HepG2 (cell line): Measurements from ENCODE around the gene WDR87. TPM values are rescaled to one million over a fixed set of nuclear protein-coding genes. Genes with fewer than 3 reads are reported as not detected.

ENCODE experiments used
- CREB1 ChIP-seq, 2 experiments: fragments of 450-650 bp in 1 of 2; IDR thresholded peaks; 2 replicates each; pipeline ENCODE4 v1.6.1; 2016 to 2017; ENCODE audit warnings: control low read depth in 1 of 2, mild to moderate bottlenecking in 1 of 2, missing compliant biosample characterization in 1 of 2, missing genetic modification characterization in 1 of 2
- FOXJ3 ChIP-seq: sonication (generic); formaldehyde crosslinking; IDR thresholded peaks from 2 replicates; pipeline ENCODE4 v1.4.0; 2020; ENCODE audit warnings: missing genetic modification reagents, mild to moderate bottlenecking, borderline replicate concordance
- HCFC1 ChIP-seq: fragments of 150-350 bp; IDR thresholded peaks from 2 replicates; pipeline ENCODE4 v1.6.1; 2014; ENCODE audit warnings: low read depth, low read length
- HIVEP1 ChIP-seq: sonication (generic); formaldehyde crosslinking; IDR thresholded peaks from 2 replicates; pipeline ENCODE4 v1.4.0; 2020; ENCODE audit warnings: mild to moderate bottlenecking, missing genetic modification reagents
- MAF1 ChIP-seq: sonication (generic); formaldehyde crosslinking; IDR thresholded peaks from 2 replicates; pipeline ENCODE4 v1.5.0; 2020; ENCODE audit warnings: missing genetic modification reagents, borderline replicate concordance
- NAIF1 ChIP-seq: sonication (generic); formaldehyde crosslinking; IDR thresholded peaks from 2 replicates; pipeline ENCODE4 v1.5.0; 2020; ENCODE audit warnings: mild to moderate bottlenecking, missing genetic modification reagents, borderline replicate concordance
- NFE2L2 ChIP-seq: fragments of 150-350 bp; IDR thresholded peaks from 2 replicates; pipeline ENCODE4 v1.6.1; 2014; ENCODE audit warnings: low read length
- REPIN1 ChIP-seq: sonication (generic); formaldehyde crosslinking; IDR thresholded peaks from 2 replicates; pipeline ENCODE4 v1.8.0; 2022; ENCODE audit warnings: missing genetic modification reagents, low read depth, mild to moderate bottlenecking, borderline replicate concordance
- U2AF1 ChIP-seq: fragments of 200-400 bp; formaldehyde crosslinking; optimal IDR thresholded peaks from 2 replicates; pipeline ENCODE3; 2017; ENCODE audit warnings: mild to moderate bottlenecking, low read depth, low read length
- ZMAT3 ChIP-seq: sonication (generic); formaldehyde crosslinking; conservative IDR thresholded peaks from 2 replicates; pipeline ENCODE4 v1.7.0; 2021; ENCODE audit warnings: missing genetic modification reagents
- ZNF17 ChIP-seq: sonication (generic); formaldehyde crosslinking; IDR thresholded peaks from 2 replicates; pipeline ENCODE4 v1.5.0; 2020; ENCODE audit warnings: mild to moderate bottlenecking, missing genetic modification reagents
- ZNF333 ChIP-seq: sonication (generic); formaldehyde crosslinking; IDR thresholded peaks from 2 replicates; pipeline ENCODE4 v1.4.0; 2020; ENCODE audit warnings: mild to moderate bottlenecking, missing genetic modification reagents, borderline replicate concordance
- ZNF564 ChIP-seq: sonication (generic); formaldehyde crosslinking; IDR thresholded peaks from 2 replicates; pipeline ENCODE4 v1.8.1; 2023; ENCODE audit warnings: mild to moderate bottlenecking, missing genetic modification reagents
- polyA plus RNA-seq, 8 experiments: library from polyadenylated mRNA; depleted of rRNA in 3 of 8; stranded (reverse) in 7 of 8; unstranded in 1 of 8; fragments of >200 nt; fragmentation: Illumina TruSeq in 4 of 8; extraction: Trizol in 4 of 8; gene quantifications; 2 replicates each; pipeline versions ENCODE4 v1.2.1 to v1.2.3, GENCODE V29; 2011 to 2016; ENCODE audit warnings: low read depth in 4 of 8, missing spikeins in 1 of 8, mixed read lengths in 1 of 8; ENCODE audit not compliant: insufficient read depth in 1 of 8
- total RNA-seq, 5 experiments: library from RNA; depleted of rRNA; stranded (reverse); fragments of >200 nt; fragmentation: Illumina TruSeq; extraction: Trizol; gene quantifications; 2 replicates each; pipeline ENCODE4 v1.2.3, GENCODE V29; 2016; ENCODE audit warnings: low read depth in 1 of 5
- TF ChIP-seq, protein P1 (sequence below): sonication (generic); formaldehyde crosslinking; IDR thresholded peaks from 2 replicates; pipeline ENCODE4 v1.9.0; 2022; ENCODE audit warnings: missing genetic modification reagents, mild to moderate bottlenecking, borderline replicate concordance
- TF ChIP-seq, protein P2 (sequence below): sonication (generic); formaldehyde crosslinking; IDR thresholded peaks from 2 replicates; pipeline ENCODE4 v1.4.0; 2020; ENCODE audit warnings: missing genetic modification reagents
- TF ChIP-seq, protein P3 (sequence below): sonication (generic); formaldehyde crosslinking; IDR thresholded peaks from 2 replicates; pipeline ENCODE4 v1.4.0; 2020; ENCODE audit warnings: missing genetic modification reagents
- TF ChIP-seq, protein P4 (sequence below): sonication (generic); formaldehyde crosslinking; IDR thresholded peaks from 2 replicates; pipeline ENCODE4 v1.5.1; 2020; ENCODE audit warnings: mild to moderate bottlenecking, missing genetic modification reagents, borderline replicate concordance
- TF ChIP-seq, protein P5 (sequence below): sonication (generic); formaldehyde crosslinking; IDR thresholded peaks from 2 replicates; pipeline ENCODE4 v1.4.0; 2020; ENCODE audit warnings: missing genetic modification reagents
- TF ChIP-seq, protein P6 (sequence below): sonication (generic); formaldehyde crosslinking; IDR thresholded peaks from 2 replicates; pipeline ENCODE4 v1.4.0; 2020; ENCODE audit warnings: mild to moderate bottlenecking, missing genetic modification reagents

The WDR87 gene
- total and polyA plus RNA-seq, 2 of the 13 experiments (the other 11 are each of a cell fraction or from before 2014, with no cell fraction given): not detected

DNA sequence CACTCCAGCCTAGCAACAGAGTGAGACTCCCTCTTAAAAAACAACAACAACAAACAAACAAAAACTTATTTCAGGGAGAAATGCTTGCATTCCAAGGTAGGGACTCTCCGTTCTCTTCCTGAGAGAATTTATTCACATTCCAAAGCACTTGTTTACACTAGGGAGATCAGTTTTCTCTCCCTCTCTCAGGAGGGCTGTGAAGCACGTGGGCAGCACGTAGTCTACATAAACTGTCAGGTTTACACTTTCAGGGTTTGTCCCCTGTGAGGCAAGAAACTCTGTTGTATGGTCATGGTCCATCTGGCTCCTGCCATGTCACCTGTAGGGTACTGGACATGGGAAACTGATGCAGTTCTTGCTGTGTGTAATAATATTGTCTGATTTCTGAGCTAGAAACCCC, 31.6 kb downstream of the WDR87 start (continued):
- TF ChIP-seq, protein P1, sequence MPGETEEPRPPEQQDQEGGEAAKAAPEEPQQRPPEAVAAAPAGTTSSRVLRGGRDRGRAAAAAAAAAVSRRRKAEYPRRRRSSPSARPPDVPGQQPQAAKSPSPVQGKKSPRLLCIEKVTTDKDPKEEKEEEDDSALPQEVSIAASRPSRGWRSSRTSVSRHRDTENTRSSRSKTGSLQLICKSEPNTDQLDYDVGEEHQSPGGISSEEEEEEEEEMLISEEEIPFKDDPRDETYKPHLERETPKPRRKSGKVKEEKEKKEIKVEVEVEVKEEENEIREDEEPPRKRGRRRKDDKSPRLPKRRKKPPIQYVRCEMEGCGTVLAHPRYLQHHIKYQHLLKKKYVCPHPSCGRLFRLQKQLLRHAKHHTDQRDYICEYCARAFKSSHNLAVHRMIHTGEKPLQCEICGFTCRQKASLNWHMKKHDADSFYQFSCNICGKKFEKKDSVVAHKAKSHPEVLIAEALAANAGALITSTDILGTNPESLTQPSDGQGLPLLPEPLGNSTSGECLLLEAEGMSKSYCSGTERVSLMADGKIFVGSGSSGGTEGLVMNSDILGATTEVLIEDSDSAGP: no peak
- TF ChIP-seq HCFC1 (no peak), ZNF333 (CRISPR knock-in tag) (no peak), NFE2L2 (no peak), REPIN1 (CRISPR knock-in tag) (no peak), MAF1 (no peak), ZNF17 (CRISPR knock-in tag) (no peak), FOXJ3 (CRISPR knock-in tag) (no peak), U2AF1 (no peak), ZMAT3 (CRISPR knock-in tag) (peak; percentile 76), ZNF564 (no peak), NAIF1 (no peak), CREB1 (IDR thresholded peaks at IDR 0.05) (no peak), CREB1 (CRISPR knock-in tag; IDR thresholded peaks at IDR 0.05) (no peak), HIVEP1 (CRISPR knock-in tag) (no peak)
- TF ChIP-seq, protein P2, sequence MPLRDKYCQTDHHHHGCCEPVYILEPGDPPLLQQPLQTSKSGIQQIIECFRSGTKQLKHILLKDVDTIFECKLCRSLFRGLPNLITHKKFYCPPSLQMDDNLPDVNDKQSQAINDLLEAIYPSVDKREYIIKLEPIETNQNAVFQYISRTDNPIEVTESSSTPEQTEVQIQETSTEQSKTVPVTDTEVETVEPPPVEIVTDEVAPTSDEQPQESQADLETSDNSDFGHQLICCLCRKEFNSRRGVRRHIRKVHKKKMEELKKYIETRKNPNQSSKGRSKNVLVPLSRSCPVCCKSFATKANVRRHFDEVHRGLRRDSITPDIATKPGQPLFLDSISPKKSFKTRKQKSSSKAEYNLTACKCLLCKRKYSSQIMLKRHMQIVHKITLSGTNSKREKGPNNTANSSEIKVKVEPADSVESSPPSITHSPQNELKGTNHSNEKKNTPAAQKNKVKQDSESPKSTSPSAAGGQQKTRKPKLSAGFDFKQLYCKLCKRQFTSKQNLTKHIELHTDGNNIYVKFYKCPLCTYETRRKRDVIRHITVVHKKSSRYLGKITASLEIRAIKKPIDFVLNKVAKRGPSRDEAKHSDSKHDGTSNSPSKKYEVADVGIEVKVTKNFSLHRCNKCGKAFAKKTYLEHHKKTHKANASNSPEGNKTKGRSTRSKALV (CRISPR knock-in tag): no peak
- TF ChIP-seq, protein P3, sequence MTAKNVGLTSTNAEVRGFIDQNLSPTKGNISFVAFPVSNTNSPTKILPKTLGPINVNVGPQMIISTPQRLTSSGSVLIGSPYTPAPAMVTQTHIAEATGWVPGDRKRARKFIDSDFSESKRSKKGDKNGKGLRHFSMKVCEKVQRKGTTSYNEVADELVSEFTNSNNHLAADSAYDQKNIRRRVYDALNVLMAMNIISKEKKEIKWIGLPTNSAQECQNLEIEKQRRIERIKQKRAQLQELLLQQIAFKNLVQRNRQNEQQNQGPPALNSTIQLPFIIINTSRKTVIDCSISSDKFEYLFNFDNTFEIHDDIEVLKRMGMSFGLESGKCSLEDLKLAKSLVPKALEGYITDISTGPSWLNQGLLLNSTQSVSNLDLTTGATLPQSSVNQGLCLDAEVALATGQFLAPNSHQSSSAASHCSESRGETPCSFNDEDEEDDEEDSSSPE: peak; percentile 66
- TF ChIP-seq, protein P4, sequence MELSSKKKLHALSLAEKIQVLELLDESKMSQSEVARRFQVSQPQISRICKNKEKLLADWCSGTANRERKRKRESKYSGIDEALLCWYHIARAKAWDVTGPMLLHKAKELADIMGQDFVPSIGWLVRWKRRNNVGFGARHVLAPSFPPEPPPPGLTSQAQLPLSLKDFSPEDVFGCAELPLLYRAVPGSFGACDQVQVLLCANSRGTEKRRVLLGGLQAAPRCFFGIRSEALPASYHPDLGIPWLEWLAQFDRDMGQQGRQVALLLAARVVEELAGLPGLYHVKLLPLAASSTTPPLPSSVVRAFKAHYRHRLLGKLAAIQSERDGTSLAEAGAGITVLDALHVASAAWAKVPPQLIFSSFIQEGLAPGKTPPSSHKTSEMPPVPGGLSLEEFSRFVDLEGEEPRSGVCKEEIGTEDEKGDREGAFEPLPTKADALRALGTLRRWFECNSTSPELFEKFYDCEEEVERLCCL (CRISPR knock-in tag): no peak
- TF ChIP-seq, protein P5, sequence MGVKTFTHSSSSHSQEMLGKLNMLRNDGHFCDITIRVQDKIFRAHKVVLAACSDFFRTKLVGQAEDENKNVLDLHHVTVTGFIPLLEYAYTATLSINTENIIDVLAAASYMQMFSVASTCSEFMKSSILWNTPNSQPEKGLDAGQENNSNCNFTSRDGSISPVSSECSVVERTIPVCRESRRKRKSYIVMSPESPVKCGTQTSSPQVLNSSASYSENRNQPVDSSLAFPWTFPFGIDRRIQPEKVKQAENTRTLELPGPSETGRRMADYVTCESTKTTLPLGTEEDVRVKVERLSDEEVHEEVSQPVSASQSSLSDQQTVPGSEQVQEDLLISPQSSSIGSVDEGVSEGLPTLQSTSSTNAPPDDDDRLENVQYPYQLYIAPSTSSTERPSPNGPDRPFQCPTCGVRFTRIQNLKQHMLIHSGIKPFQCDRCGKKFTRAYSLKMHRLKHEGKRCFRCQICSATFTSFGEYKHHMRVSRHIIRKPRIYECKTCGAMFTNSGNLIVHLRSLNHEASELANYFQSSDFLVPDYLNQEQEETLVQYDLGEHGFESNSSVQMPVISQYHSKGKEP: no peak
- TF ChIP-seq, protein P6, sequence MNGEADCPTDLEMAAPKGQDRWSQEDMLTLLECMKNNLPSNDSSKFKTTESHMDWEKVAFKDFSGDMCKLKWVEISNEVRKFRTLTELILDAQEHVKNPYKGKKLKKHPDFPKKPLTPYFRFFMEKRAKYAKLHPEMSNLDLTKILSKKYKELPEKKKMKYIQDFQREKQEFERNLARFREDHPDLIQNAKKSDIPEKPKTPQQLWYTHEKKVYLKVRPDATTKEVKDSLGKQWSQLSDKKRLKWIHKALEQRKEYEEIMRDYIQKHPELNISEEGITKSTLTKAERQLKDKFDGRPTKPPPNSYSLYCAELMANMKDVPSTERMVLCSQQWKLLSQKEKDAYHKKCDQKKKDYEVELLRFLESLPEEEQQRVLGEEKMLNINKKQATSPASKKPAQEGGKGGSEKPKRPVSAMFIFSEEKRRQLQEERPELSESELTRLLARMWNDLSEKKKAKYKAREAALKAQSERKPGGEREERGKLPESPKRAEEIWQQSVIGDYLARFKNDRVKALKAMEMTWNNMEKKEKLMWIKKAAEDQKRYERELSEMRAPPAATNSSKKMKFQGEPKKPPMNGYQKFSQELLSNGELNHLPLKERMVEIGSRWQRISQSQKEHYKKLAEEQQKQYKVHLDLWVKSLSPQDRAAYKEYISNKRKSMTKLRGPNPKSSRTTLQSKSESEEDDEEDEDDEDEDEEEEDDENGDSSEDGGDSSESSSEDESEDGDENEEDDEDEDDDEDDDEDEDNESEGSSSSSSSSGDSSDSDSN (CRISPR knock-in tag): no peak
